PFSK-1 (cell line): ENCODE results near the gene SESN1.

Experiments used
- FOXP2 ChIP-seq: optimal IDR thresholded peaks from 2 replicates; pipeline ENCODE3; 2011; ENCODE audit warnings: borderline replicate concordance, control low read depth, inconsistent platforms; ENCODE audit not compliant: insufficient read depth; ENCODE audit errors: extremely low read length, extremely low read depth
- POLR2AphosphoS5 ChIP-seq: IDR thresholded peaks from 2 replicates; pipeline ENCODE4 v1.6.1; 2012; ENCODE audit warnings: low read depth, mild to moderate bottlenecking, control low read depth, low read length, moderate library complexity
- TAF1 ChIP-seq: IDR thresholded peaks from 2 replicates; pipeline ENCODE4 v1.6.1; 2012; ENCODE audit warnings: low read length, control low read depth, borderline replicate concordance; ENCODE audit not compliant: insufficient read depth

DNA sequence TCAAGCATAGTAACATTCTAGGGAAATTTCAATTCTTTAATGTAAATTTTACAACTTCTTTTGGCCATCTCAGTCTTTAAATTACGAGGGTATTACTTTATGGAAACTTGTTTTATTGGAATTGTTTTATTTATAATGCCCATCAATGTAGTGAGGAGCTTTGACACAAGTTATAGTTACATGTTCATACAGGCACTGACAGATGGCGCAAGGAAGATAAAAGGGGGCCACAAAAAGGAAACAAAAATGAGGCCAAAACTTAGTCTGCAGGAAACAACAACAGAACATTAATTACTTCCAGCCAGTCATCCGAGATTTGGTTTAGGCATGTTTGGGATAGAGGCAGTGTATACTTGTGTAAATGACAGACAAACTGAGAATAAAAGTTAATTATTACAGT, 18.3 kb downstream of the SESN1 start:
- TF ChIP-seq POLR2AphosphoS5 = no peak
- TF ChIP-seq TAF1 = no peak
- no peak for TF ChIP-seq FOXP2
